ENCODE data around the gene TENM4.

TENM4 gene

GRCh38 chr11:79447038-79447786 lies 6.4 kb upstream of the TENM4 start:
- no peak for DNase-seq (ENCODE audit: low read depth in 2 of 2)

- no peak for DNase-seq (ENCODE audit: low read depth in 2 of 2)
Observed at GRCh38 chr11:79444923-79445322, 4.1 kb upstream of the TENM4 start.

GRCh38 chr11:79441461-79441875 lies 638 bp upstream of the TENM4 start:
- DNase-seq (ENCODE audit: low read depth in 2 of 2) = no peak

- DNase-seq (ENCODE audit: low read depth in 2 of 2) = no peak
Observed at GRCh38 chr11:79439886-79440570, 802 bp downstream of the TENM4 start.

- no peak for DNase-seq (ENCODE audit: low read depth in 2 of 2)
Observed at GRCh38 chr11:79439410-79439885, 1.4 kb downstream of the TENM4 start.

GRCh38 chr11:79438631-79439409 lies 2.0 kb downstream of the TENM4 start:
- no peak for DNase-seq (ENCODE audit: low read depth in 2 of 2)

- DNase-seq (ENCODE audit: low read depth in 2 of 2) = no peak
Observed at GRCh38 chr11:79437981-79438630, 2.7 kb downstream of the TENM4 start.

GRCh38 chr11:79437278-79437980 lies 3.4 kb downstream of the TENM4 start:
- DNase-seq (ENCODE audit: low read depth in 2 of 2) = no peak

GRCh38 chr11:79436919-79437277 lies 3.9 kb downstream of the TENM4 start:
- no peak for DNase-seq (ENCODE audit: low read depth in 2 of 2)

GRCh38 chr11:79434283-79434682 lies 6.5 kb downstream of the TENM4 start:
- DNase-seq (ENCODE audit: low read depth in 2 of 2) = no peak

GRCh38 chr11:79432138-79432537 lies 8.7 kb downstream of the TENM4 start:
- DNase-seq (ENCODE audit: low read depth in 2 of 2) = no peak

- DNase-seq (ENCODE audit: low read depth in 2 of 2) = no peak
Observed at GRCh38 chr11:79431535-79431934, 9.3 kb downstream of the TENM4 start.

GRCh38 chr11:79430280-79430679 lies 10.6 kb downstream of the TENM4 start:
- no peak for DNase-seq (ENCODE audit: low read depth in 2 of 2)

- no peak for DNase-seq (ENCODE audit: low read depth in 2 of 2)
Observed at GRCh38 chr11:79428406-79428805, 12.4 kb downstream of the TENM4 start.

- DNase-seq (ENCODE audit: low read depth in 2 of 2) = no peak
Observed at GRCh38 chr11:79427611-79428327, 13.1 kb downstream of the TENM4 start.

GRCh38 chr11:79427126-79427525 lies 13.7 kb downstream of the TENM4 start:
- no peak for DNase-seq (ENCODE audit: low read depth in 2 of 2)

- DNase-seq (ENCODE audit: low read depth in 2 of 2) = no peak
Observed at GRCh38 chr11:79425463-79425862, 15.4 kb downstream of the TENM4 start.

- DNase-seq (ENCODE audit: low read depth in 2 of 2) = no peak
Observed at GRCh38 chr11:79423736-79424135, 17.1 kb downstream of the TENM4 start.

GRCh38 chr11:79422866-79423265 lies 18.0 kb downstream of the TENM4 start:
- DNase-seq (ENCODE audit: low read depth in 2 of 2) = no peak

- no peak for DNase-seq (ENCODE audit: low read depth in 2 of 2)
Observed at GRCh38 chr11:79421820-79422219, 19.0 kb downstream of the TENM4 start.

- DNase-seq (ENCODE audit: low read depth in 2 of 2) = no peak
Observed at GRCh38 chr11:79419120-79419519, 21.7 kb downstream of the TENM4 start.

Measured in stimulated activated CD8-positive, alpha-beta memory T cell treated with anti-CD3 and anti-CD28 coated beads, Interleukin-15, amount 100 ng/mL, for 48 hours (primary cell).